Endothelial cell of umbilical vein (primary cell): ENCODE measurements around the gene SPIRE2. TPM values are rescaled to one million over a fixed set of nuclear protein-coding genes. Genes with fewer than 3 reads are reported as not detected.

Experiments
- BruUV-seq: library from RNA; stranded (reverse); fragments of 400-500 nt; replicated peaks from 2 replicates; lab custom pipeline; 2021; lab: Mats Ljungman, UMichigan
- CTCF ChIA-PET: fragments of 300-600, 350-600 bp; sonication (Branson Sonifier 250); formaldehyde crosslinking; loops from one replicate; lab custom pipeline; 2021; ENCODE audit warnings: antibody characterized with exemption, inconsistent platforms; lab: Charles Lee
- POLR2A ChIA-PET: fragments of 300-600, 350-600 bp; sonication (Branson Sonifier 250); formaldehyde crosslinking; loops from one replicate; lab custom pipeline; 2021; ENCODE audit warnings: antibody characterized with exemption, inconsistent platforms; lab: Charles Lee
- DNase-seq: peaks from one replicate; pipeline ENCODE4 v3.0.0-alpha.2; 2011; ENCODE audit warnings: low read depth, low spot score
- FAIRE-seq: peaks from 2 replicates; lab custom pipeline; 2011; peaks lifted over from hg19 to GRCh38; lab: Jason Lieb, UNC
- H2AFZ ChIP-seq: 2 replicates; pipeline ENCODE4 v1.6.0; 2012; ENCODE audit warnings: low read depth, low read length, control low read depth, inconsistent platforms
- H3K27ac ChIP-seq: 2 replicates; pipeline ENCODE4 v1.5.1; 2011; ENCODE audit warnings: low read depth, mild to moderate bottlenecking, control low read depth, low read length, moderate library complexity; ENCODE audit not compliant: insufficient read depth
- H3K27me3 ChIP-seq, 2 experiments: 2 replicates each; pipeline versions ENCODE4 v1.6.0 to v1.6.1; 2011; ENCODE audit warnings: low read length in 2 of 2, mixed read lengths in 1 of 2; ENCODE audit not compliant: control insufficient read depth in 2 of 2, insufficient read depth in 2 of 2
- H3K36me3 ChIP-seq, 2 experiments: 2 replicates in 1 of 2; 3 replicates in 1 of 2; pipeline ENCODE4 v1.5.1; 2011; ENCODE audit warnings: low read length in 2 of 2, mild to moderate bottlenecking in 1 of 2, moderate library complexity in 1 of 2; ENCODE audit not compliant: control insufficient read depth in 2 of 2, insufficient read depth in 2 of 2; ENCODE audit errors: extremely low read depth in 1 of 2
- H3K4me1 ChIP-seq: 3 replicates; pipeline ENCODE4 v1.5.1; 2011; ENCODE audit warnings: mild to moderate bottlenecking, low read length; ENCODE audit not compliant: control insufficient read depth, insufficient read depth; ENCODE audit errors: extremely low read depth
- H3K4me2 ChIP-seq: 2 replicates; pipeline ENCODE4 v1.6.1; 2011; ENCODE audit warnings: low read length, control low read depth, mixed read lengths; ENCODE audit not compliant: insufficient read depth
- H3K4me3 ChIP-seq, 3 experiments: fragments of 200-600 bp in 1 of 3; sonication (generic), shearing (Covaris generic) in 1 of 3; replicated peaks in 1 of 3; 2 replicates each; pipeline ENCODE4 v1.5.1; 2011 to 2016; ENCODE audit warnings: control low read depth in 3 of 3, low read length in 3 of 3, mild to moderate bottlenecking in 2 of 3, inconsistent platforms in 1 of 3, low read depth in 1 of 3, moderate library complexity in 1 of 3; ENCODE audit not compliant: insufficient read depth in 1 of 3
- H3K79me2 ChIP-seq: 2 replicates; pipeline ENCODE4 v1.6.0; 2012; ENCODE audit warnings: low read length, inconsistent platforms; ENCODE audit not compliant: control insufficient read depth, insufficient read depth
- H3K9ac ChIP-seq: replicated peaks from 2 replicates; pipeline ENCODE3; 2011; ENCODE audit warnings: low read length, control low read depth; ENCODE audit not compliant: insufficient read depth; ENCODE audit errors: extremely low read depth
- H3K9me1 ChIP-seq: replicated peaks from 3 replicates; pipeline ENCODE4 v1.6.0; 2011; ENCODE audit warnings: mild to moderate bottlenecking, low read length; ENCODE audit not compliant: control insufficient read depth, insufficient read depth; ENCODE audit errors: extremely low read depth
- H3K9me3 ChIP-seq: replicated peaks from 2 replicates; pipeline ENCODE4 v1.5.1; 2012; ENCODE audit warnings: low read length, inconsistent platforms; ENCODE audit not compliant: control insufficient read depth, insufficient read depth
- H4K20me1 ChIP-seq: replicated peaks from 2 replicates; pipeline ENCODE3; 2011; ENCODE audit warnings: mild to moderate bottlenecking, low read length; ENCODE audit not compliant: control insufficient read depth, insufficient read depth; ENCODE audit errors: extremely low read depth
- CTCF ChIP-seq, 2 donors: IDR thresholded peaks; 1 replicate in 1 of 2; 2 replicates in 1 of 2; pipeline ENCODE4 v1.5.1; 2011; ENCODE audit warnings: low read length in 2 of 2, mild to moderate bottlenecking in 2 of 2, moderate library complexity in 2 of 2, control low read depth in 1 of 2, inconsistent platforms in 1 of 2, low read depth in 1 of 2; ENCODE audit not compliant: insufficient read depth in 1 of 2; ENCODE audit errors: extremely low read depth in 1 of 2
- EZH2 ChIP-seq: IDR thresholded peaks from 2 replicates; pipeline ENCODE4 v1.6.1; 2012; ENCODE audit warnings: borderline replicate concordance, low read depth, mild to moderate bottlenecking, moderate library complexity, low read length, inconsistent platforms; ENCODE audit not compliant: severe bottlenecking
- FOS ChIP-seq: IDR thresholded peaks from 2 replicates; pipeline ENCODE4 v1.6.1; 2011; ENCODE audit warnings: mild to moderate bottlenecking, low read length, moderate library complexity, borderline replicate concordance; ENCODE audit not compliant: insufficient read depth
- GATA2 ChIP-seq: IDR thresholded peaks from 2 replicates; pipeline ENCODE4 v1.7.0; 2011; ENCODE audit warnings: low read depth, mild to moderate bottlenecking, moderate library complexity, mixed read lengths, low read length; ENCODE audit not compliant: insufficient read length, insufficient read depth
- JUN ChIP-seq: IDR thresholded peaks from 2 replicates; pipeline ENCODE4 v1.6.1; 2011; ENCODE audit warnings: borderline replicate concordance, low read depth; ENCODE audit not compliant: insufficient read length, insufficient read depth
- MAX ChIP-seq: IDR thresholded peaks from 2 replicates; pipeline ENCODE4 v1.6.1; 2011; ENCODE audit not compliant: insufficient read depth, insufficient read length
- MYC ChIP-seq: IDR thresholded peaks from one replicate; pipeline ENCODE4 v1.6.1; 2011; ENCODE audit warnings: mild to moderate bottlenecking, low read depth, low read length
- POLR2A ChIP-seq: IDR thresholded peaks from 2 replicates; pipeline ENCODE4 v1.6.1; 2012; ENCODE audit warnings: low read depth, mild to moderate bottlenecking, control low read depth, low read length
- POLR2AphosphoS5 ChIP-seq: IDR thresholded peaks from 2 replicates; pipeline ENCODE4 v1.6.1; 2012; ENCODE audit warnings: low read depth, mild to moderate bottlenecking, control low read depth, low read length, moderate library complexity; ENCODE audit not compliant: insufficient read depth
- dilution Hi-C: fragments of 300-500 bp; cut with MboI; formaldehyde crosslinking; loops from one replicate; pipeline ENCODE4 v1.15.0; 2019; ENCODE audit warnings: low sequenced_read_pairs; ENCODE audit not compliant: extremely low pct_ligation_motif_present
- intact Hi-C: fragments of 100-400 bp; cut with micrococcal nuclease; formaldehyde crosslinking; loops from one replicate; pipeline ENCODE4 v1.10.0; 2022
- polyA plus RNA-seq, 4 experiments: library from polyadenylated mRNA; depleted of rRNA in 3 of 4; stranded (reverse) in 3 of 4; unstranded in 1 of 4; fragments of >200 nt; gene quantifications; 2 replicates each; pipeline versions ENCODE4 v1.2.1 to v1.2.3, GENCODE V29; 2011 to 2012; ENCODE audit warnings: missing spikeins in 1 of 4
- total RNA-seq: library from RNA; stranded (reverse); gene quantifications from 2 replicates; pipeline ENCODE4 v1.2.3, GENCODE V29; 2021

SPIRE2 gene
- total and polyA plus RNA-seq, 2 donors (not counting 3 experiments of a cell fraction or from before 2014, with no cell fraction given): 1.2 to 3.1 TPM

- CTCF ChIA-PET: interaction anchor here (1.1 kb wide), 1 partner anchor 10 kb away, joined by 6 read pairs; no protein-coding TSS in a partner anchor
- TF ChIP-seq EZH2: no peak
- TF ChIP-seq GATA2: no peak
- no peak for TF ChIP-seq FOS
- TF ChIP-seq MAX: no peak
- no peak for TF ChIP-seq CTCF (IDR thresholded peaks at IDR 0.05; ENCODE audit: extremely low read depth in 1 of 2, insufficient read depth in 1 of 2, low read depth in 1 of 2, low read length in 2 of 2)
- TF ChIP-seq POLR2AphosphoS5: no peak
- no peak for TF ChIP-seq POLR2A
- no peak for TF ChIP-seq MYC
- TF ChIP-seq JUN: no peak
- H3K9ac ChIP-seq: no peak overlapping the region
- H3K27me3 ChIP-seq: no peaks in the 10 kb centered on the region
- H2AFZ ChIP-seq: no peak overlapping the region
- POLR2A ChIA-PET: interaction anchor here (0.6 kb wide), 1 partner anchor 48 kb away, joined by 4 read pairs; the partner anchor contains the start of gene TCF25
- H3K4me2 ChIP-seq: no peak overlapping the region
- H3K36me3 ChIP-seq: no peaks in the 10 kb centered on the region
- H3K4me3 ChIP-seq: no peak overlapping the region
- peaks cover 2% of the 10 kb centered on the region for H3K79me2 ChIP-seq
- BruUV-seq: no TSS peak
- no peaks in the 10 kb centered on the region for H3K9me1 ChIP-seq
- no peak overlapping the region for H3K27ac ChIP-seq
- FAIRE-seq: no peak
- no peak for DNase-seq
- dilution Hi-C loops: no loop called here
- H4K20me1 ChIP-seq: no peaks in the 10 kb centered on the region
- H3K4me1 ChIP-seq: peaks cover 41% of the 10 kb centered on the region
- intact Hi-C loops: loop anchor here (1.0 to 5.0 kb wide), 4 partner anchors 47 to 218 kb away; partner anchors contain the start of genes FANCA, SPATA2L, TCF25 and VPS9D1
- H3K9me3 ChIP-seq: no peaks in the 10 kb centered on the region
Measured at GRCh38 chr16:89920723-89921122, 92.4 kb downstream of the SPIRE2 start.

Other genes with a start within 250 kb of the SPIRE2 start
- gene DPEP1, start 214.8 kb upstream of the SPIRE2 start, total RNA-seq: 0.44 and 0.60 TPM in 2 replicates
- gene DPEP1, start 214.8 kb upstream of the SPIRE2 start, polyA plus RNA-seq: 0.37 and 0.99 TPM in 2 replicates
- 83.9 and 86.3 TPM in 2 replicates for gene CHMP1A, start 170.8 kb upstream of the SPIRE2 start, total RNA-seq
- gene CHMP1A, start 170.8 kb upstream of the SPIRE2 start, polyA plus RNA-seq: 101 and 110 TPM in 2 replicates
- 11.4 and 13.7 TPM in 2 replicates for gene SPATA33, start 170.6 kb upstream of the SPIRE2 start, total RNA-seq
- gene SPATA33, start 170.6 kb upstream of the SPIRE2 start, polyA plus RNA-seq: 3.5 and 4.7 TPM in 2 replicates
- 84.0 and 99.9 TPM in 2 replicates for gene CDK10, start 141.8 kb upstream of the SPIRE2 start, total RNA-seq
- gene CDK10, start 141.8 kb upstream of the SPIRE2 start, polyA plus RNA-seq: 74.5 and 83.8 TPM in 2 replicates
- 7.4 and 8.7 TPM in 2 replicates for gene SPATA2L, start 126.8 kb upstream of the SPIRE2 start, total RNA-seq
- gene SPATA2L, start 126.8 kb upstream of the SPIRE2 start, polyA plus RNA-seq: 7.3 and 11.6 TPM in 2 replicates
- gene VPS9D1, start 107.6 kb upstream of the SPIRE2 start, total RNA-seq: 15.5 and 18.3 TPM in 2 replicates
- gene VPS9D1, start 107.6 kb upstream of the SPIRE2 start, polyA plus RNA-seq: 17.3 and 19.0 TPM in 2 replicates
- 36.6 and 42.7 TPM in 2 replicates for gene ZNF276, start 106.9 kb upstream of the SPIRE2 start, total RNA-seq
- gene ZNF276, start 106.9 kb upstream of the SPIRE2 start, polyA plus RNA-seq: 40.0 and 41.6 TPM in 2 replicates
- gene FANCA, start 11.8 kb upstream of the SPIRE2 start, total RNA-seq: 71.9 and 78.7 TPM in 2 replicates
- 33.3 and 34.4 TPM in 2 replicates for gene FANCA, start 11.8 kb upstream of the SPIRE2 start, polyA plus RNA-seq
- gene TCF25, start 45.1 kb downstream of the SPIRE2 start, total RNA-seq: 234 and 238 TPM in 2 replicates
- 193 and 194 TPM in 2 replicates for gene TCF25, start 45.1 kb downstream of the SPIRE2 start, polyA plus RNA-seq
- gene MC1R, start 90.4 kb downstream of the SPIRE2 start, total RNA-seq: 3.2 and 4.0 TPM in 2 replicates
- gene MC1R, start 90.4 kb downstream of the SPIRE2 start, polyA plus RNA-seq: 4.2 and 4.9 TPM in 2 replicates
- gene TUBB3, start 94.9 kb downstream of the SPIRE2 start, total RNA-seq: 164 and 215 TPM in 2 replicates
- 170 and 214 TPM in 2 replicates for gene TUBB3, start 94.9 kb downstream of the SPIRE2 start, polyA plus RNA-seq
- gene DEF8, start 120.3 kb downstream of the SPIRE2 start, total RNA-seq: 82.6 and 93.5 TPM in 2 replicates
- gene DEF8, start 120.3 kb downstream of the SPIRE2 start, polyA plus RNA-seq: 193 and 221 TPM in 2 replicates
- gene DBNDD1, start 191.0 kb downstream of the SPIRE2 start, total RNA-seq: 28.2 and 33.6 TPM in 2 replicates
- gene DBNDD1, start 191.0 kb downstream of the SPIRE2 start, polyA plus RNA-seq: 45.7 and 54.7 TPM in 2 replicates
- not detected in 2 replicates for gene PRDM7, start 248.9 kb downstream of the SPIRE2 start, total RNA-seq
- not detected in 2 replicates for gene PRDM7, start 248.9 kb downstream of the SPIRE2 start, polyA plus RNA-seq